Right cardiac atrium (tissue), 5 donors: Measurements from ENCODE around the gene CHST7. TPM values are rescaled to one million over a fixed set of nuclear protein-coding genes. Genes with fewer than 3 reads are reported as not detected.

Source experiments
- ATAC-seq, 2 donors: fragments of 200-7000 bp; cut with Tn5 transposase; one replicate each; pipeline versions ENCODE4 v1.8.0 to v1.9.1; 2020; ENCODE audit warnings: moderate library complexity in 2 of 2, mild to moderate bottlenecking in 1 of 2
- DNase-seq, 3 donors: peaks; one replicate each; pipeline ENCODE4 v3.0.0-alpha.2; 2020
- H3K27ac ChIP-seq: one replicate; pipeline ENCODE4 v1.5.1; 2013; ENCODE audit warnings: mild to moderate bottlenecking, low read length, control low read depth, moderate library complexity
- H3K27me3 ChIP-seq: one replicate; pipeline ENCODE4 v1.6.1; 2013; ENCODE audit not compliant: control insufficient read depth, insufficient read depth
- H3K4me1 ChIP-seq: one replicate; pipeline ENCODE4 v1.6.1; 2013; ENCODE audit warnings: low read length; ENCODE audit not compliant: control insufficient read depth, insufficient read depth
- H3K4me3 ChIP-seq: one replicate; pipeline ENCODE4 v1.5.1; 2013; ENCODE audit warnings: low read length, control low read depth
- H3K9me3 ChIP-seq: one replicate; pipeline ENCODE4 v1.6.1; 2013; ENCODE audit warnings: low read length; ENCODE audit not compliant: control insufficient read depth
- WGBS: extraction: QIAGEN DNeasy Blood & Tissue Kit; methylation state at CpG from one replicate; pipeline ENCODE4 v1.1.7; 2013; 5-methylcytosine and 5-hydroxymethylcytosine counted together
- intact Hi-C, 4 donors: fragments of 100-400 bp; cut with DNase I; formaldehyde crosslinking; loops; one replicate each; pipeline versions ENCODE4 v1.11.0 to v1.14.0; 2022 to 2023
- polyA plus RNA-seq: library from polyadenylated mRNA; stranded (reverse); fragments of 200-250 nt; gene quantifications from one replicate; pipeline ENCODE4 v1.2.3, GENCODE V29; 2013
- total RNA-seq, 4 donors: library from RNA; stranded (reverse); fragmentation: NEBNext Ultra II Directional; extraction: Animal tissue kit (Norgen Biotek cat#: 25700); gene quantifications; one replicate each; pipeline ENCODE4 v1.2.1, GENCODE V29; 2021
- donor health status: healthy with polysubstance abuse.
- donor health status: DM: no; HTN: yes; CAD: no.
- donor health status: DM: no; HTN: no; CAD: no.
- donor health status: DM: no; HTN: yes; CAD: no; lungs with severe emphysema.
- donor health status: DM: yes; HTN: yes; CAD: no.

The CHST7 gene
- total and polyA plus RNA-seq, 5 donors, result 10.6 to 41.5 (median 14.3) TPM

DNA sequence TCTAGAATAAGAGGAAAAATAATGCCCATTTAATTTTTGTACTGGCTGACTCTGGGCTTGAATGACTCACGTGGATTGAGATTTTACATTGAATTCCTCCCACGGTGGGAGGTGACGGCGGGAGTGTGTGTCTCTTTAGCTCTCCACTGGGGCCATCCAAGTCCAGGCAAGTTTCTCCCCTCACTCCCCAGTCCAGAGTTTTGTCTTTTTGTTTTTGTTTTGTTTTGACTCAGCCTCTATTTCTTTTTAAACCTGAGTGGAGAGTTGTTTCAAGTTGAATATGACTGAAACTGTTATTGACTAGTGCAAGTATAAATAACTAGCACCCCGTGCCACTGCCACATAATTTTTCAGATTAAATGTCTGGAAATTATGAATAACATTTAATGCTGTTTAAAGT lies 13.6 kb downstream of the CHST7 start:
- intact Hi-C loops, result no loop called here
- WGBS, result 33% methylated on average over 5 of the region's 5 CpGs

DNA sequence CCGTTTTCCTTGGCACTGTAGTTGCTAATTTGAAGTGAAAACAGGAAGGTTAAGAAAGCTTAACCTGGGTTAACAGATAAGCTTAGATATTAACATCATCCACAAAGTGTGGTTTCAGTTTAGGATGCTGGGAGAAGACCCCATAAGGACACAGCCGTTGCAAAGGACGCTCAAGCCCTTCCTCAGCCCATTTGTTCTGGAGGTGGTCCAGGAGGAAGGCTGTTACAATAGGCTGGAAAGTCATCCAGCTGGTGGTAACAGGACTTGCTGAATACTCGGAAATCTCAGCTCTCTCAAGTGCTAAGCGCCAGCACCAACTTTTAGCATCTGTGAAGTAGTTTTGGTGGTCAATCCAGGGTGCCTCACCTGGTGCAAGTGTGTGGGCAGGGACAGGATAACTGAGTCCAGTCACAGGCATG lies 14.2 kb downstream of the CHST7 start:
- no peaks in the 10 kb centered on the region for H3K9me3 ChIP-seq
- 13% methylated on average over 5 of the region's 5 CpGs for WGBS
- ATAC-seq (peak; percentile 74 to 76), DNase-seq (no peak)
- H3K4me3 ChIP-seq, result peak overlapping the region; percentile 15
- H3K27ac ChIP-seq, result peak overlapping the region; percentile 86
- H3K4me1 ChIP-seq, result peaks cover 8% of the 10 kb centered on the region
- intact Hi-C loops, result no loop called here
- H3K27me3 ChIP-seq, result no peaks in the 10 kb centered on the region

More for the DNA sequence above, 13.6 kb downstream of the CHST7 start:
- H3K27ac ChIP-seq, result peak overlapping the region; percentile 27
- DNase-seq (no peak), ATAC-seq (peak in 1 of 2 donors; percentile 39)
- no peaks in the 10 kb centered on the region for H3K27me3 ChIP-seq
- peaks cover 8% of the 10 kb centered on the region for H3K4me1 ChIP-seq
- no peaks in the 10 kb centered on the region for H3K9me3 ChIP-seq
- H3K4me3 ChIP-seq, result peak overlapping the region; percentile 10

DNA sequence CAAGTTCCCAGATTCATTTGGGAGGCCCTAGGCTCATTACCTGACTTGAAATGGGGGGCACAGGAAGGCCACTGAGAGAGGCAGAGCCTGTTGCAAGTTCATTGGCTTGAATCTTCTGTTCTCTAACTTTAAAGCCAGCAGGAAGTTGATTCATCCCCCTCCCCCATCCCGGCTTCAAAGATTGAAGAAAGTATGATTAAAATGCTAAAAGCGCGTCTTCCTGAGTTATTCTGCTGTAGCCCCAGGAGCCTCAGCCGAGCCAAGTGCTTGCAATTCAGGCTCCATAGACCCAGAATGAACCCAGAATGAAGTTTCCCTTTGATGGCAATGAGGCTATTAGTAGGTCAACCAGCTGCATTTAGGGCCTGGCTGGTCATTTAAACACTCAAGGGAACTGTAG lies 14.7 kb downstream of the CHST7 start:
- H3K4me1 ChIP-seq, result peaks cover 8% of the 10 kb centered on the region
- intact Hi-C loops, result no loop called here
- WGBS, result 7% methylated on average over 4 of the region's 4 CpGs
- peak overlapping the region; percentile 86 for H3K27ac ChIP-seq
- H3K4me3 ChIP-seq, result peak overlapping the region; percentile 15
- no peaks in the 10 kb centered on the region for H3K9me3 ChIP-seq
- DNase-seq (peak; percentile 53 to 77 (median 63)), ATAC-seq (peak; percentile 72 to 82)
- no peaks in the 10 kb centered on the region for H3K27me3 ChIP-seq

DNA sequence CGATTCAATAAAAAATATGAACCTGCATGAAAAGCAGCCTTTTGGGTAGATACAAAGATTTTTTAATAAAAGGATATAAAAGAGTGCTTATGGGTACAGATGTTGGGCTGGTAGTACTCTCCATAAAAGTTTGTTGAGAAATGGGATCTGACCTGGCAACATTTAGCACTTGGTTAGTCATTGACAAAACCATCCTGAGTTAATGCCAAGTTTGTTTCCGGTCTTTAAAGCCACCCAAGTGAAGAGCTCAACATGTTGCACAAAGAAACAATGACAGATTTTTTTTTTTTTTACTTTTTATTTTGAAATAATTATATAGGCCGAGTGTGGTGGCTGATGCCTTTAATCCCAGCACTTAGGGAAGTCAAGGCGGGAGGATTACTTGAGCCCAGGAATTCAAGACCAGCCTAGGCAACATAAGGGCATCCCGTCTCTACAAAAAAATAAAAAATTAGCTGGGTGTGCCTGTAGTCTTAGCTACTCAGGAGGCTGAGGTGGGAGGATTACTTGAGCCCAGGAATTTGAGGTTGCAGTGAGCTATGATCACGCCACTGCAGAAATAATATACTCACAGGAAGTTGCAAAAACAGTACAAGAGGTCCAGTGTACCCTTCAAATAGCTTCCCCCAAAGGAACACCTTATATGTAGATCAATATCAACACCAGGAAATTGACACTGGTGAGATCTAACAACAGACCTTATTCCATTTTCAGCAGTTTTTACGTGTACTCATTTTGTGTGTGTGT lies 16.6 kb downstream of the CHST7 start:
- DNase-seq, result no peak
- Histone ChIP-seq H3K4me1 (peaks cover 7% of the 10 kb centered on the region), H3K4me3 (no peak overlapping the region), H3K27ac (no peak overlapping the region), H3K9me3 (no peaks in the 10 kb centered on the region), H3K27me3 (no peaks in the 10 kb centered on the region)
- intact Hi-C loops, result no loop called here
- peak in 1 of 2 donors; percentile 19 for ATAC-seq
- WGBS, result 64% methylated on average over 7 of the region's 7 CpGs

DNA sequence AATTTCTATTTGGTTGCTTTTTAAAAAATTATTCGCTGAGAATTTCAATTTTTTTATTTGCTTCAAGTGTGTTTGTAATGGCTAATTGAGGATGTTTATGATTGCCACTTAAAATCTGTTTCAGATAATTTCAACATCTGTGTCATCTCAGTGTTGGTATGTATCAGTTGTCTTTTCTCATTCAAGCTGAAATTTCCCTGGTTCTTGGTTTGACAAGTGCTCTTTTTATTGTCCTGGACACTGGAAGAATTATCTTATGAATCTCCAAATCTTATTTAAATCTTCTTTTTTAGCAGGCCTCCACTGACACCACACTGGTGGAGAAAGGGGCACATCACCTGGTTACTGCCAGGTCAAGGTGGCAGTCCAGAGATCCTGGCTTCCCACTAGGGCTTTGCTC lies 21.5 kb downstream of the CHST7 start:
- H3K27ac ChIP-seq, result no peak overlapping the region
- no peaks in the 10 kb centered on the region for H3K9me3 ChIP-seq
- H3K4me1 ChIP-seq, result peaks cover 2% of the 10 kb centered on the region
- ATAC-seq (no peak), DNase-seq (no peak)
- no peaks in the 10 kb centered on the region for H3K27me3 ChIP-seq
- intact Hi-C loops, result no loop called here
- H3K4me3 ChIP-seq, result no peak overlapping the region
- 96% methylated on average over 1 of the region's 1 CpG for WGBS

DNA sequence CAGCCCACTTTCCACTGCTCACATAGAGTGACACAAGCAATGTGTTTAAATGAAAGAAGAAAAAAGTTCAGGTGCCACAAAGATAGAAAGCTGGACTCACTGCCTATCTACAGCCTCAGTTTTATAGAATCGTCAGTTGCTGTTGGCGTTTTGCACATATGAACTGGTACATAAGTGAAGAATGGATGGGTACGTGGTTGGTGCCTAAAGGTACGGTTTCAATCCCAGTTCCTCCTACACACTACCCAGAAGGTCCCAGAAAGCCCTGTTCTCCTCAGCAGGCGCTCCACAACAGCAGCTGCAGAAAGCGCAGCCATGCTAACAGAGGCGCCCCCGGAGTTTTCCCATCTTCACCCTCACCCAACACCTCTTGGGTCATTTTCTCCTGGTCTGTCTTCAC lies 23.6 kb downstream of the CHST7 start:
- peaks cover 2% of the 10 kb centered on the region for H3K4me1 ChIP-seq
- 87% methylated on average over 8 of the region's 8 CpGs for WGBS

DNA sequence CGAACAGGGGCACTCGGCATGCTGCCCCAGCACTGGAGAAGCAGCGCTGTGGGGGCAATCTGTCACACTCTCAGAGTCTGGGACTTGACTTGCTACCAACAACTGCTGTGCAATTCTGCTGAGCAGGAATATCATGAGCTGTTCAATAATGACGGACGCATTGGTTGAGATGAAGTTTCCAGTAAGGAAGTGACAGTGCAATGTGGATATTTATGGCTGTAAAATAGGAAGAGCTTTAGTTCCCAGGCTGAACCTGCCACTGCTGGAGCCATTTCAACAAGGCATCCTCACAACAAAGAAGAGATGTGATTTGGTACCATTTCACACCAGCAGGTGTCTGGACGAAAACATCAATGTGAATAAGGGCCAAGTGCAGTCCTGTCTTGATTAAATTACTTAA lies 24.2 kb downstream of the CHST7 start:
- DNase-seq (no peak), ATAC-seq (peak in 1 of 2 donors; percentile 46)
- Histone ChIP-seq H3K4me3 (no peak overlapping the region), H3K27ac (peak overlapping the region; percentile 64), H3K4me1 (peaks cover 5% of the 10 kb centered on the region), H3K27me3 (no peaks in the 10 kb centered on the region), H3K9me3 (no peaks in the 10 kb centered on the region)
- intact Hi-C loops, result no loop called here
- 36% methylated on average over 6 of the region's 6 CpGs for WGBS

More for the DNA sequence above, 23.6 kb downstream of the CHST7 start:
- ATAC-seq, result no peak
- intact Hi-C loops, result no loop called here
- Histone ChIP-seq H3K27ac (peak overlapping the region; percentile 52), H3K9me3 (no peaks in the 10 kb centered on the region), H3K27me3 (no peaks in the 10 kb centered on the region), H3K4me3 (no peak overlapping the region)
- DNase-seq, result no peak

DNA sequence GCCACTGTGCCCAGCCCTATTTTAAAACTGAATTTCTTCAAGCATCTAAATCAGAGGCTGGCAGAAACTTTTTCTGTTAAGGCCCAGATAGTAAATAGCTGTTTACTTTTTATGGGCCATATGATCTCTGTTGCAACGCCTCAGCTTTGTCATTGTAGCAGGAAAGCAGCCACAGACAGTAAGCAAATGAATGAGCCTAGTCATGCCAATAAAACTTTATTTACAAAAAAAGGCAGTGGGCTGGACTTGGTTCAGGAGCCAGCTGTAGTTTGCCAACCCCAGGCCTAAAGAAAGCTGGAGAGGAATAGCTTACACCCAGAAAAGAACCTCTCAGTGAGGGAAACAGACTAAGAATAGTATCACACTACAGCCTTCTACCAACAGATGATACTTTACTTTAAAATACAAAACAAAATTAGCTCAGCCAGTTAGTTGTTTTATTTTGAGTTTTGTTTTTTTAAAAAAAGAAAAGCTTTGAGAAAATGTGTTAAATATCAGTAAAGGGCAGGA lies 25.5 kb downstream of the CHST7 start:
- 96% methylated on average over 1 of the region's 1 CpG for WGBS
- H3K9me3 ChIP-seq, result no peaks in the 10 kb centered on the region
- no peaks in the 10 kb centered on the region for H3K27me3 ChIP-seq
- peak overlapping the region; percentile 27 for H3K27ac ChIP-seq
- H3K4me1 ChIP-seq, result peaks cover 4% of the 10 kb centered on the region
- intact Hi-C loops, result no loop called here
- ATAC-seq (no peak), DNase-seq (no peak)
- H3K4me3 ChIP-seq, result no peak overlapping the region

DNA sequence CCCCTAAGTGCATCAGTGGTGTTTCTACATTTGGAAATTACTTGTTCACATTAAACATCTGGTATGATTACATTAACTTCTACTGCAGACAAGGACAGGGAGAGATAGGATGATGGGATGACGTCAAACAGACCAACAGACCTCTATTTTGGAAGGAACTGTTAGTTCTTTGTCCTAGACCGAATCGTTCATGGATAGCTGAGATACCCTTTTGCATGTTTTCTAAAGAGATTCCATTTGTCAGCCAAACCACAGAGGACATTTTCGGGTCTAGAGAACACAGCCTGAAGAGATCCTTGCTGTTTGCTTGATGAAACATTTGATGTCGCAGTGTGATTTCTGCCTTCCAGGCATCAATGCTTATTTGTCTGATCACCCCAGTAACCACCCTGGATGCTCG lies 27.7 kb downstream of the CHST7 start:
- ATAC-seq, result peak; percentile 86 to 88
- DNase-seq, result no peak
- intact Hi-C loops, result no loop called here
- H3K27me3 ChIP-seq, result no peaks in the 10 kb centered on the region
- WGBS, result 23% methylated on average over 6 of the region's 6 CpGs
- peaks cover 3% of the 10 kb centered on the region for H3K4me1 ChIP-seq
- no peak overlapping the region for H3K4me3 ChIP-seq
- peak overlapping the region; percentile 78 for H3K27ac ChIP-seq
- no peaks in the 10 kb centered on the region for H3K9me3 ChIP-seq

DNA sequence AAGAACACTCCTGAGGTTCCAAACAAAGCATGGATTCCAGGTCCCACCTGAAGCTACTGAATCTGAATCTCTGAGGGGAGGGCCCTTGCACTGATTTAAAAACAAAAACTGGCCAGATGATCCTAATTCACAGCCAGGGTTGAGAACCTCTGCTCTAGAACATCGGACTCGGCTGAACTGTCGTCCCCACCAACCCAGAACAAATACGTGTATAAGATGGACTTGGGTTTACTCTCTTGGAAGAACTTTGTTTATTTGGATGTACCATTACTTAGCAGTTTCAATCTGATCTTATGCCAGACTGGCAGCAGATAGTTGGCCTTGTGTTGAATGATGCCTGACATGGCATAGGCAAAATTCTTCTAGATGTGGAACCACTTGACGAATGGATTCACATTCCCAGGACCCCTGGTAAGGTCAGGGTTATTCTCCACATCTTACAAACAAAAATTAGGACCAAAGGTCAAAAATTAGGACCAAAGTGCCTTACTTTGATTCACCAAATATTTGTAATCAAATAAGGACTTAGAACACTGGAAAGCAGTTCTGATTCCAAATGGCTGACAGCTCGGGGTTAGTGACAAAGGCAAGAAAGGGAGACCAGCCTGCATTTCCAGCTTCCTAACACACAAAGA lies 29.0 kb downstream of the CHST7 start:
- no peak for ATAC-seq
- intact Hi-C loops, result no loop called here
- peaks cover 3% of the 10 kb centered on the region for H3K4me1 ChIP-seq

DNA sequence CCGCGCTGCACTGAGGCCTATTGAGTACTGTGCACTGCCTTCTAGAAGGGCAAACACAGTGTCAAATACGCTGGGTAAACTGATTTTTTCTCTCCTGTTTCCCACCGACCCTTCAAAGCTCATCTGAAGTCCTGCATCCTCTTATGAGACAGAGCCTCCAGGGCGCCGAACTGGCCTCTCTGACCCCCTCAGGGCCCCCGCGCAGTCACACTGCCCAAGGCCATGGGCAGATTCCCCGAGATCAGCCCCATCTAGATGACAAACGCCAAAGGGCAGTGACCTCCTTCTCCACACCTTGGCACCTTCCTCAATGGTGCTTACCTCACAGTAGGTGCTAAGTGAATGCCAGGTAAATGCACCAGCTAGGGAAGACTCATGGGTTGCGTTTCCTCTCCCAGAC lies 34.4 kb downstream of the CHST7 start:
- DNase-seq (no peak), ATAC-seq (no peak)
- no peaks in the 10 kb centered on the region for H3K4me1 ChIP-seq
- H3K9me3 ChIP-seq, result no peaks in the 10 kb centered on the region
- H3K27ac ChIP-seq, result no peak overlapping the region
- intact Hi-C loops, result no loop called here
- no peak overlapping the region for H3K4me3 ChIP-seq
- WGBS, result 80% methylated on average over 11 of the region's 11 CpGs
- H3K27me3 ChIP-seq, result no peaks in the 10 kb centered on the region

More for the DNA sequence above, 29.0 kb downstream of the CHST7 start:
- no peak overlapping the region for H3K4me3 ChIP-seq
- DNase-seq, result no peak
- peak overlapping the region; percentile 4 for H3K27ac ChIP-seq
- H3K27me3 ChIP-seq, result no peaks in the 10 kb centered on the region
- 84% methylated on average over 6 of the region's 6 CpGs for WGBS
- H3K9me3 ChIP-seq, result no peaks in the 10 kb centered on the region
